T-helper 9 cell (primary cell): ENCODE data around the gene CDK6.

Experiments
- DNase-seq: peaks from one replicate; pipeline ENCODE4 v3.0.0-alpha.2; 2020

The CDK6 gene

GRCh38 chr7:92705831-92706230, 130.5 kb downstream of the CDK6 start:
- DNase-seq: no peak

GRCh38 chr7:92704858-92705257, 131.5 kb downstream of the CDK6 start:
- no peak for DNase-seq

- no peak for DNase-seq
Measured at GRCh38 chr7:92702535-92702934, 133.8 kb downstream of the CDK6 start.

GRCh38 chr7:92699966-92700514, 136.3 kb downstream of the CDK6 start:
- DNase-seq: no peak

DNA sequence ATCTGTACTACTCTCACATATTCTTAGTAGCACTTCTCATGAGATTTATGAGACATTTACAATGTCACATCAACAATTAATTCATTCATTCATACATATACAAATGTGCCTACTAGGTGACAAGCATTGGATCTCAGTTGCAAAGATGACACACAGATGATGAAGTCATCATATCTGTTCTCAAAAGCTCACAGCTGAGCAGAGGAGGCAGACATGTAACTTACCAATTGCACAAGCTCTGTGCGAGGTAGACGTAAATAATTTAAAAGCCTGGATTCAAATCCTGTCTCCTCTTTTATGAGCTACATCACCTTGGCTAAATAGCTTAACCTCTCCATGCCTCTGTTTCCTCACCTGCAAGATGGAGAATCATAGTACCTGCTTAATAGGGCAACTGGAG, 136.8 kb downstream of the CDK6 start:
- no peak for DNase-seq

GRCh38 chr7:92698237-92698841, 138.0 kb downstream of the CDK6 start:
- DNase-seq: no peak

GRCh38 chr7:92697414-92697813, 139.0 kb downstream of the CDK6 start:
- no peak for DNase-seq

GRCh38 chr7:92697012-92697411, 139.4 kb downstream of the CDK6 start:
- DNase-seq: no peak

GRCh38 chr7:92696584-92696983, 139.8 kb downstream of the CDK6 start:
- DNase-seq: no peak

DNA sequence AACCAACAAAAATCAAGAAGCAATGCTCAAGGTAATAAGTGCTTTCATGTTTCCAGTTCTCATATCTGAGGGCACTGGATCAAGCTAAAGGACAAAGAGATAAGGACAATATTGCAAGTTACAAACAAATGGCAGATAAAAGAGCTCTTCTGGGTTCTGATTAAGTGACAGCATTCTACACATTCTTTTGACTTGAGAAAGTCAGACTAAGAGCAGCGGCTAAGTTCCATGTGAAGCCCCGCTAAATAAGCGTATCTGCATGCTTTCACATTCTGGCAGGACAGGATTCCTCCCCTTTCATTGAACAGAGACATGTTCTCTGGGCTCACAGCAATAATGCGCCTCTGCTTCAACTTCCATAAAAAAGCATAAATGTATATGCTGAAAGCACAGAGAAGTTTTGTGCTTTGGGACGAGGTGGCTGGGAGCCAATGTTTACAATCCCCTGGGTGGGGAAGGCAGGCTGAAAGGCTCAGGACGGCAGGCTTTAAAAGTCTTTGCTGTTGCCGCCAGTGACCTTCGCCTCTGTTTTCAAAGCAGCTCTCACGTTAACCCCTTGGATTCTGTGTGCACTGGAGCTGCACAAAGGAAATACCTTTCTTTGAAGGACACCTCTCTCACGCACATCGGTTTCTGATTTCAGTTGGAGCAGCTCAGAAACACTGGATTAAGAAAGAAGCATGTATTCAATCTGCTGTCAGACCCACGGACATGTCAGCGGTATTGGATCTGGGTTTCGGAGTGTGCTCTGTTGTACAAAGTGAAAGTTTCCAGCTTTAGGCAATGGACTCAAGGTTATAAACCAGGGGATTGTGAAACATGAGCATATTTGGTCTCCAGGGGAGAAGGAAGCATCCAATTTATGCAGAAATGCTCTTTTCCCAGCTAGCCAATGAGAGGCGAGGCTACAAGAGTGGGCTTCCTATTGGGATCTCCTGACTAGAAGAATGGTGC, 140.8 kb downstream of the CDK6 start:
- no peak for DNase-seq

DNA sequence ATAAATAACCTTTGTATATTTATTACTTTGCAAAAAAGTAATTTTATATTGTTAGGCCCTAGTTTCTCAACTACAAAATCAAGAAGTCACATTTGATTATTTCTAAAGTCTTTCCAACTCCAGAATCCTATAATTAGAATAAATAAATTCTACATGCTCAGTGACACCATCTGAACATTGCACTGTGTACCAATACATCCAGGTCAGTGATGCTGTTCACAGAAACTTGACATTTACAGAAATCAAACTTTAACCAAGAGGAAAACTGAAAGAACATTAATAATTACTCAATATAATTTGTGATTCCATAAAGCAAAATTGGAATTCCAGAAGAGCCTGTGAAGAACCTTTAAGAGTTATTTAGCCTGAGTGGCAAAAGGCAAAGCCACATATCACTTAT, 142.2 kb downstream of the CDK6 start:
- no peak for DNase-seq

- DNase-seq: no peak
Measured at GRCh38 chr7:92693519-92693918, 142.9 kb downstream of the CDK6 start.

DNA sequence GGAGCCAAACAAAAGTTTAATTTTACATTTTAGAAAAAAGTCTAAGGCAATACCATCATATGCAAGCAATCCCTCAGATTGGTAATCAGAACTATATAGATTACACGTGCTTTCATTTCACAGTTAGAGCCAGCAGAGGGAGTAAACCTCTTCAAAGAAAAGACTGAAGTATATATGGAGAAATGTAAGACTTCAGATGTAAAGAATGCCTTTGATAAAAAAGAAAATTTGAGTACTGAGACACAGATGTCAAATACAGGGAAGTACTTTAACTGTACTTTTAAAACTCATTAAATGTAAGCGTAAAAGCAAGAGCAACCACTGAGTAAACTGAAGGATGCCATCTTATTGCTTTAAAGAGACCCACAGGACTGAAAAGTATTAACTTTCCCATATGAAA, 144.8 kb downstream of the CDK6 start:
- DNase-seq: no peak

DNA sequence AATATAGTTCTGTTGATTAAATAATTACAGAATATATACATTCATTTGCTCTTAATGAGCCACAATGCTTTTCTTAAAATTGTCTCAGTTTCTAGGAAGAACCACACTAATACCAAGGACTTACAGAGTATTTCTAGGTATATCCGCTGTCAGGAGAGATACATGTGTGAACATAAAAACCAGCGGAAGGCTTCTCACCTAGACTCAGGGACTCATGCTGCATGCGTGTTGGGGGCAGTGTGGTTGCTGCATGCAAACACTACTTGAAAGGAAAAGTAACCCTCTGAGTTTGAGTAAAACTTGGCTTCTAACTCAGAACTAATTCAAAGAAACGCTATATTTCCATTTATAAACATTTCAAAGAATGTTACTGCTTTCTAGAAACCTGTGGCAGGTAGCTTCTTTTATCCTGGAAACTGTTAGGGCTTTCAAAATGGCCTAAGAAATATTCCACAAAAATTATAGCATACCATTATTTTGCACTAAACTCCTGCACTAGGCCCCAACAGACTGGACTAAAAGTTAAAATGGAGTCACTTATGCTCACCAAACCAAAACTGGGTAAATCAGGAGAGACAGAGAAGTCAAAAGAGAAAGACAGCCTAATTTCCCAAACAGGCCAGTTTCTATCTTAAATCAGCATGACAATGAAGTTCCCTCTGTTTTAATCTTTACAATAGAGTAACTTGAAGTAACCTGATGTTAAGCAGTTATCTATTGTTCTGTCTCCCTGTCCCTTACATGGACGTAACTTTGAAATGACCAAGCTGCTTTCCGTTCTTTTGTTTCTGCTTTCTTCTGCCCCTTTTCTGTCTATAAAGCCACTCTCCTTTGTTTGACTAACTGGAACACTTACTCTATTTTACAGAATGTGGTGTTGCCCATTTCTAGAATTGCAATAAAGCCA, 151.0 kb downstream of the CDK6 start:
- DNase-seq: peak; percentile 16

- no peak for DNase-seq
Measured at GRCh38 chr7:92684274-92684673, 152.1 kb downstream of the CDK6 start.

- no peak for DNase-seq
Measured at GRCh38 chr7:92682903-92683539, 153.4 kb downstream of the CDK6 start.

DNA sequence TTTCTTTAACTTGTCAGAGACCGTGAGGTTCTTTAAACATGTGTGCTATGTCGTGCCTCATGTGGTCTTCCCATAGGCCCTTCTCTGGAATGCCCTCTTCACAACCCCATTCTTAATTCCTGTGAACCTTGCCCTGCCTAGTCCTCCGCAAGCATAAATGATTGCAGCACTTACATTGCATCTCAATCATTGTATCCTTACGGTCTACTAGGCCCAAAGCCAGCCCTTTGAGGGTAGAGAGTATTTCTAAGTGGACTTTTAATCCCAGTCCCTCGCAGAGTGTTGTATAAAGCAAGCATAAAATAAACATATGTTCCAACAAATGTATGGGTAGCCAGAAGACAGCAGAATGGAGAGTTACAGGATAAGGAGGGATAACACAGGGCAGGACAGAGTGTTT, 154.0 kb downstream of the CDK6 start:
- DNase-seq: no peak

GRCh38 chr7:92681633-92682032, 154.7 kb downstream of the CDK6 start:
- DNase-seq: no peak

DNA sequence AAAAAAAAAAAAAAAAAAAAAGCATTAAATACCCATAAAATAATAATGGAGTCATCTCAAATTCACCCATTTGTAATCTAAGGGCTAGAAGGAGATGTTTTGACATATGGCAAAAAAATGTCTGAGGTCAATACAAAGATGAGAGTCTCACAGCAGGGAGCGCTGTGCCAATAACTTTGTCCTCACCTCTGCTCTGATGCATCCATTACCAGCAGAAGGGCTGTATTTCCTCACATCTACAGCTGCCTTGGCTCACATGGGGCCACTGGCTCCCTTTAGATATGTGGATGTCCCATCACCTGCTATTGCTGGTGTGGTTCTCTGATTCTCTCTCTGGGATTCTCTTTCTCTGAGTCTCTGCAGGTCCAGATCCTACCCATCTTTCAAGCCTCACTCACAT, 155.9 kb downstream of the CDK6 start:
- DNase-seq: no peak

- no peak for DNase-seq
Measured at GRCh38 chr7:92678291-92678920, 158.0 kb downstream of the CDK6 start.

DNA sequence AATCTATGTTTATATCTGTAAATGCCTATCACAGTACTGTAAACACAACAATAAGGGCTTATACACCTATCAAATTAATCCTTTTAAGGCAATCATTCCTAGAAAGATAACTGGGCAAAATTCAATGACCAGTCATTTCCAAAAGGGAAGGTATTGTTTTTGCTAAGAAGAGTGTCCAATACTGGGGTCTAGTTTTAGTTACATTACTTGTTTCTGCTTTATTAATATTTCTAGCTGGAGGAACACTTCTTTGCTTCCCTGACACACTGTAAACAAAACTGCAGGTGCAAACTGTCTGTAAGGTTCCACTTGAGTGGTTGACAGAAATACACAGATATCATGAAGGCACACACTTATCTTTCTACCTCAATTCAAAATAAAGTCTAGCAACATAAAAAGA, 162.0 kb downstream of the CDK6 start:
- DNase-seq: no peak
